Kasumi-1 (cell line): ENCODE results near the gene UACA.
A peak's percentile ranks its signal among the peaks of the same experiment; 100 is the strongest.
"Not testable (repeated sequence)": the region's sequence is repeated elsewhere in the genome, so short reads cannot be mapped to it uniquely, and the experiment has no call there.

Source experiments
- DNase-seq, 2 experiments: peaks; one replicate each; lab custom pipeline; 2025; lab: John Stamatoyannopoulos, UW

The UACA gene

GRCh38 chr15:70625438-70625837 lies 137.9 kb downstream of the UACA start:
- peak; percentile 72 to 80 for DNase-seq

GRCh38 chr15:70625011-70625410 lies 138.3 kb downstream of the UACA start:
- DNase-seq, result no peak

GRCh38 chr15:70618929-70619328 lies 144.4 kb downstream of the UACA start:
- DNase-seq, result no peak

- DNase-seq, result no peak
These were observed 145.5 kb downstream of the UACA start for GRCh38 chr15:70617911-70618287.

GRCh38 chr15:70617076-70617910 lies 146.1 kb downstream of the UACA start:
- DNase-seq, result no peak

GRCh38 chr15:70616311-70616756 lies 147.0 kb downstream of the UACA start:
- not testable (repeated sequence) for DNase-seq

GRCh38 chr15:70615435-70616310 lies 147.7 kb downstream of the UACA start:
- no peak for DNase-seq

- DNase-seq, result no peak
These were observed 149.1 kb downstream of the UACA start for GRCh38 chr15:70614221-70614620.

GRCh38 chr15:70613271-70613670 lies 150.1 kb downstream of the UACA start:
- no peak for DNase-seq

GRCh38 chr15:70611286-70611685 lies 152.1 kb downstream of the UACA start:
- no peak for DNase-seq

- no peak for DNase-seq
These were observed 152.8 kb downstream of the UACA start for GRCh38 chr15:70610541-70610940.

- DNase-seq, result no peak
These were observed 153.5 kb downstream of the UACA start for GRCh38 chr15:70609889-70610288.

GRCh38 chr15:70608144-70608543 lies 155.2 kb downstream of the UACA start:
- DNase-seq, result no peak

GRCh38 chr15:70605606-70606410 lies 157.6 kb downstream of the UACA start:
- no peak for DNase-seq

- no peak for DNase-seq
These were observed 158.6 kb downstream of the UACA start for GRCh38 chr15:70604666-70605315.
